CD4-positive, alpha-beta T cell (primary cell): ENCODE results near the gene PRDM8. TPM values are rescaled to one million over a fixed set of nuclear protein-coding genes. Genes with fewer than 3 reads are reported as not detected.

Experiments used
- ATAC-seq: fragments of 200-7000 bp; cut with Tn5 transposase; one replicate; pipeline ENCODE4 v1.10.0; 2022; ENCODE audit warnings: mild to moderate bottlenecking; ENCODE audit not compliant: poor library complexity
- CTCF ChIA-PET: fragments of 350-600 bp; sonication (Branson Sonifier 250); formaldehyde crosslinking; loops from one replicate; lab custom pipeline; 2021; ENCODE audit warnings: antibody characterized with exemption, inconsistent platforms; lab: Charles Lee
- POLR2A ChIA-PET: fragments of 350-600 bp; sonication (Branson Sonifier 250); formaldehyde crosslinking; loops from one replicate; lab custom pipeline; 2021; ENCODE audit warnings: antibody characterized with exemption, inconsistent platforms; lab: Charles Lee
- DNase-seq, 14 experiments: peaks; one replicate each; pipeline ENCODE4 v3.0.0-alpha.2; 2013 to 2020; ENCODE audit warnings: mixed read lengths in 2 of 14
- H3K27ac ChIP-seq, 2 donors: one replicate each; pipeline versions ENCODE4 v1.5.1 to v1.7.0; 2013; ENCODE audit warnings: low read length in 2 of 2, low read depth in 1 of 2, mild to moderate bottlenecking in 1 of 2
- H3K27me3 ChIP-seq, 2 experiments: 1 replicate in 1 of 2; 2 replicates in 1 of 2; pipeline versions ENCODE4 v1.6.1 to v1.7.0; 2013; ENCODE audit warnings: low read length in 2 of 2, control low read depth in 1 of 2, mild to moderate bottlenecking in 1 of 2, moderate library complexity in 1 of 2; ENCODE audit not compliant: insufficient read depth in 2 of 2, control insufficient read depth in 1 of 2
- H3K36me3 ChIP-seq: one replicate; pipeline ENCODE4 v1.6.1; 2013; ENCODE audit warnings: low read length, control low read depth; ENCODE audit not compliant: insufficient read depth
- H3K4me1 ChIP-seq: one replicate; pipeline ENCODE4 v1.6.1; 2013; ENCODE audit warnings: low read length, control low read depth; ENCODE audit not compliant: insufficient read depth
- H3K4me3 ChIP-seq: one replicate; pipeline ENCODE4 v1.5.1; 2013; ENCODE audit warnings: mild to moderate bottlenecking, low read length, moderate library complexity
- H3K9me3 ChIP-seq, 2 experiments: 1 replicate in 1 of 2; 2 replicates in 1 of 2; pipeline versions ENCODE4 v1.6.1 to v1.7.0; 2013; ENCODE audit warnings: low read length in 2 of 2, mild to moderate bottlenecking in 2 of 2, control low read depth in 1 of 2, moderate library complexity in 1 of 2; ENCODE audit not compliant: control insufficient read depth in 1 of 2, insufficient read depth in 1 of 2
- H3K27ac Mint-ChIP-seq: one replicate; pipeline ENCODE4 v1.8.0; 2020; ENCODE audit warnings: mixed read lengths
- H3K27me3 Mint-ChIP-seq: one replicate; pipeline ENCODE4 v1.8.0; 2021; ENCODE audit warnings: mixed read lengths
- H3K36me3 Mint-ChIP-seq: one replicate; pipeline ENCODE4 v1.8.0; 2021; ENCODE audit warnings: low read depth, mixed read lengths
- H3K4me1 Mint-ChIP-seq: one replicate; pipeline ENCODE4 v1.8.0; 2021; ENCODE audit warnings: low read depth, mixed read lengths
- H3K4me3 Mint-ChIP-seq: one replicate; pipeline ENCODE4 v1.8.0; 2020; ENCODE audit warnings: mild to moderate bottlenecking, mixed read lengths
- H3K9me3 Mint-ChIP-seq: one replicate; pipeline ENCODE4 v1.8.0; 2020; ENCODE audit warnings: mixed read lengths
- CTCF ChIP-seq: fragments of 200-600 bp; IDR thresholded peaks from one replicate; pipeline ENCODE4 v1.8.0; 2022; ENCODE audit warnings: antibody characterized with exemption, mild to moderate bottlenecking
- intact Hi-C, 2 experiments: fragments of 100-400 bp; cut with DNase I in 1 of 2; cut with micrococcal nuclease in 1 of 2; formaldehyde crosslinking; loops; one replicate each; pipeline versions ENCODE4 v1.15.1 to v1.9.0; 2023 to 2025; cut with DNase I, micrococcal nuclease
- total RNA-seq, 174 experiments: library from RNA in 2 of 174; stranded (reverse) in 2 of 174; gene quantifications; one replicate each; pipeline ENCODE4 v1.2.3 and lab custom pipeline; 2021 to 2026

Gene PRDM8
- total RNA-seq, 2 experiments from 2014 or later: 4.2 to 5.1 TPM

GRCh38 chr4:80225595-80225994 is 28.3 kb downstream of the PRDM8 start:
- no peaks in the 10 kb centered on the region for H3K9me3 ChIP-seq
- H3K27ac ChIP-seq: no peak overlapping the region
- no peak for TF ChIP-seq CTCF
- no peak overlapping the region for H3K4me3 ChIP-seq
- H3K27me3 ChIP-seq: peaks cover 0 to 33% of the 10 kb centered on the region in 2 experiments
- Mint-ChIP-seq H3K9me3 (no peaks in the 10 kb centered on the region), H3K27ac (no peak overlapping the region), H3K4me1 (no peaks in the 10 kb centered on the region), H3K27me3 (peaks cover 36% of the 10 kb centered on the region), H3K4me3 (no peak overlapping the region), H3K36me3 (no peaks in the 10 kb centered on the region)
- intact Hi-C loops: no loop called here
- DNase-seq (no peak), ATAC-seq (no peak)
- ChIA-PET POLR2A (no interaction called here), CTCF (no interaction called here)
- no peaks in the 10 kb centered on the region for H3K4me1 ChIP-seq
- H3K36me3 ChIP-seq: no peaks in the 10 kb centered on the region

- no peak for ATAC-seq
- CTCF ChIA-PET: no interaction called here
- Histone ChIP-seq H3K4me3 (no peak overlapping the region), H3K4me1 (no peaks in the 10 kb centered on the region), H3K36me3 (no peaks in the 10 kb centered on the region), H3K27ac (no peak overlapping the region), H3K9me3 (no peaks in the 10 kb centered on the region), H3K27me3 (peaks cover 0 to 31% of the 10 kb centered on the region in 2 experiments)
- H3K27me3 Mint-ChIP-seq: peaks cover 34% of the 10 kb centered on the region
- no peaks in the 10 kb centered on the region for H3K9me3 Mint-ChIP-seq
- no peak for TF ChIP-seq CTCF
- intact Hi-C loops: no loop called here
- H3K4me3 Mint-ChIP-seq: no peak overlapping the region
- no peak overlapping the region for H3K27ac Mint-ChIP-seq
- no peak for DNase-seq
- POLR2A ChIA-PET: no interaction called here
- no peaks in the 10 kb centered on the region for H3K4me1 Mint-ChIP-seq
- no peaks in the 10 kb centered on the region for H3K36me3 Mint-ChIP-seq
These were observed 28.8 kb downstream of the PRDM8 start for GRCh38 chr4:80226094-80226493.

GRCh38 chr4:80228460-80228859 is 31.2 kb downstream of the PRDM8 start:
- Histone ChIP-seq H3K9me3 (no peaks in the 10 kb centered on the region), H3K4me1 (no peaks in the 10 kb centered on the region), H3K27me3 (peaks cover 0 to 23% of the 10 kb centered on the region in 2 experiments), H3K36me3 (no peaks in the 10 kb centered on the region), H3K27ac (no peak overlapping the region), H3K4me3 (no peak overlapping the region)
- intact Hi-C loops: no loop called here
- Mint-ChIP-seq H3K4me1 (no peaks in the 10 kb centered on the region), H3K4me3 (no peak overlapping the region), H3K36me3 (no peaks in the 10 kb centered on the region), H3K9me3 (no peaks in the 10 kb centered on the region), H3K27me3 (peaks cover 30% of the 10 kb centered on the region), H3K27ac (no peak overlapping the region)
- CTCF ChIA-PET: no interaction called here
- no peak for TF ChIP-seq CTCF
- DNase-seq: no peak
- POLR2A ChIA-PET: no interaction called here
- no peak for ATAC-seq
